ENCODE data around the gene GAB1.

- no peak for TF ChIP-seq POLR2A (IDR thresholded peaks at IDR 0.05)
- no peak for TF ChIP-seq CTCF (IDR thresholded peaks at IDR 0.05)
Observed at GRCh38 chr4:143294310-143294709, 42.4 kb upstream of the GAB1 start.

All from ovary (tissue), 3 donors.